NOMO-1 treated with dmso at 0.1 percent for 144 hours (cell line): Measurements from ENCODE around the gene ANKRD17.

Experiments used
- DNase-seq: peaks from one replicate; lab custom pipeline; 2025; ENCODE audit not compliant: unreplicated experiment; lab: John Stamatoyannopoulos, UW

Gene ANKRD17

GRCh38 chr4:73055241-73055897 lies 203.2 kb downstream of the ANKRD17 start:
- no peak for DNase-seq

- no peak for DNase-seq
These were observed 204.6 kb downstream of the ANKRD17 start for GRCh38 chr4:73053974-73054480.

GRCh38 chr4:73053076-73053475 lies 205.5 kb downstream of the ANKRD17 start:
- DNase-seq: no peak

GRCh38 chr4:73051625-73052024 lies 207.0 kb downstream of the ANKRD17 start:
- no peak for DNase-seq

- no peak for DNase-seq
These were observed 212.7 kb downstream of the ANKRD17 start for GRCh38 chr4:73045879-73046278.

- no peak for DNase-seq
These were observed 221.5 kb downstream of the ANKRD17 start for GRCh38 chr4:73037057-73037456.

GRCh38 chr4:73036123-73036522 lies 222.5 kb downstream of the ANKRD17 start:
- DNase-seq: no peak

GRCh38 chr4:73034896-73035295 lies 223.7 kb downstream of the ANKRD17 start:
- DNase-seq: no peak

- DNase-seq: no peak
These were observed 230.0 kb downstream of the ANKRD17 start for GRCh38 chr4:73028621-73029020.
